ENCODE results near the gene MCHR1.

DNA sequence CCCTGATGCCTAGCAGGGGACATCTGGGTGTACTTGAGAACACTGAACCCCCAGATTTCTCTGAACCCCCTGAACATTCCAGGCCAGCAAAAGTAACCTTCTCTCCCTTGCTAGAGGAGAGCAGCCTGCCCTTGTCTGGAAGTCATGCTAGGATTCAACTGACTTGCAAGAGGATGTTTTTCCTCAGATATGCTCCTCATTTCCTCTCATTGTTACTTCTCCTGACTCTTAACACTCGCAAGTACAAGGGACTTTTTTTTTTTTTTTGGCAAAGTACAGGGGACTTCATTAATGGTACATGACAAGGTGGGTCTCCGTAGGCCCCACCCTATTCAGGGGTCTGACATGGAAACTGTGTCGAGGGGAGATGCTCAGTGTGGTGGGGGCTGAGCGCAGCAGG is 6.3 kb upstream of the MCHR1 start:
- no peak for TF ChIP-seq REST (IDR thresholded peaks at IDR 0.05)
- TF ChIP-seq, protein P1, sequence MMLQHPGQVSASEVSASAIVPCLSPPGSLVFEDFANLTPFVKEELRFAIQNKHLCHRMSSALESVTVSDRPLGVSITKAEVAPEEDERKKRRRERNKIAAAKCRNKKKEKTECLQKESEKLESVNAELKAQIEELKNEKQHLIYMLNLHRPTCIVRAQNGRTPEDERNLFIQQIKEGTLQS (IDR thresholded peaks at IDR 0.05), result no peak
